ENCODE results near the gene TTLL6. TPM values are rescaled to one million over a fixed set of nuclear protein-coding genes. Genes with fewer than 3 reads are reported as not detected.
"Not testable (repeated sequence)": the region's sequence is repeated elsewhere in the genome, so short reads cannot be mapped to it uniquely, and the experiment has no call there.

TTLL6 gene
- 0.07 and 0.20 TPM in 2 replicates for total RNA-seq (2014; rRNA removed; shearing (Covaris generic))

- peak; percentile 86 for DNase-seq (ENCODE audit: low read depth)
Measured at GRCh38 chr17:48816774-48817590, at the start of gene TTLL6. TSS of gene TTLL6 (minus strand) at chr17:48817229. CDS start at chr17:48817072, 157 bp downstream.

- no peak for DNase-seq (ENCODE audit: low read depth)
Measured at GRCh38 chr17:48860456-48860855, 43.4 kb upstream of the TTLL6 start.

GRCh38 chr17:48860034-48860433 is 43.0 kb upstream of the TTLL6 start:
- no peak for DNase-seq (ENCODE audit: low read depth)

GRCh38 chr17:48856122-48856821 is 39.2 kb upstream of the TTLL6 start:
- no peak for DNase-seq (ENCODE audit: low read depth)

- DNase-seq (ENCODE audit: low read depth) = no peak
Measured at GRCh38 chr17:48854774-48855476, 37.9 kb upstream of the TTLL6 start.

- no peak for DNase-seq (ENCODE audit: low read depth)
Measured at GRCh38 chr17:48850792-48851323, 33.8 kb upstream of the TTLL6 start.

GRCh38 chr17:48843187-48843900 is 26.3 kb upstream of the TTLL6 start:
- DNase-seq (ENCODE audit: low read depth) = no peak

- no peak for DNase-seq (ENCODE audit: low read depth)
Measured at GRCh38 chr17:48842746-48843145, 25.7 kb upstream of the TTLL6 start.

GRCh38 chr17:48841395-48841831 is 24.4 kb upstream of the TTLL6 start:
- peak; percentile 61 for DNase-seq (ENCODE audit: low read depth)

GRCh38 chr17:48840441-48840840 is 23.4 kb upstream of the TTLL6 start:
- no peak for DNase-seq (ENCODE audit: low read depth)

- not testable (repeated sequence) for DNase-seq (ENCODE audit: low read depth)
Measured at GRCh38 chr17:48837458-48837857, 20.4 kb upstream of the TTLL6 start.

GRCh38 chr17:48835971-48836370 is 18.9 kb upstream of the TTLL6 start:
- no peak for DNase-seq (ENCODE audit: low read depth)

- DNase-seq (ENCODE audit: low read depth) = no peak
Measured at GRCh38 chr17:48834973-48835372, 17.9 kb upstream of the TTLL6 start.

GRCh38 chr17:48831549-48831883 is 14.5 kb upstream of the TTLL6 start:
- DNase-seq (ENCODE audit: low read depth) = no peak

GRCh38 chr17:48830840-48831548 is 14.0 kb upstream of the TTLL6 start, which contains the start of gene CALCOCO2:
TSS of gene CALCOCO2 (plus strand) at chr17:48831035. CDS start at chr17:48841708, 10,673 bp downstream.
- DNase-seq (ENCODE audit: low read depth) = peak; percentile 95

GRCh38 chr17:48825446-48826381 is 8.7 kb upstream of the TTLL6 start:
- DNase-seq (ENCODE audit: low read depth) = peak; percentile 80

GRCh38 chr17:48820936-48821335 is 3.9 kb upstream of the TTLL6 start:
- not testable (repeated sequence) for DNase-seq (ENCODE audit: low read depth)

GRCh38 chr17:48819466-48819865 is 2.4 kb upstream of the TTLL6 start:
- peak; percentile 30 for DNase-seq (ENCODE audit: low read depth)

- no peak for DNase-seq (ENCODE audit: low read depth)
Measured at GRCh38 chr17:48818361-48818841, 1.4 kb upstream of the TTLL6 start.

GRCh38 chr17:48816438-48816773 is 623 bp downstream of the TTLL6 start:
- DNase-seq (ENCODE audit: low read depth) = no peak
